A549 treated with ZK216348 at 1 μM for 4 hours (cell line): ENCODE measurements around the gene PQBP1. TPM values are rescaled to one million over a fixed set of nuclear protein-coding genes. Genes with fewer than 3 reads are reported as not detected.

ENCODE experiments used
- total RNA-seq: library from RNA; stranded (reverse); fragments of 200-300 nt; extraction: Qiagen RNA extraction; gene quantifications from 5 replicates; pipeline ENCODE4 v1.2.3, GENCODE V29; 2022; ENCODE audit warnings: low read depth

The PQBP1 gene
- 88.6 to 103 TPM (median 94.0 TPM) in 5 replicates for total RNA-seq

GRCh38 chrX:48897625-48898306 lies at the start of gene PQBP1, which contains the start of gene TIMM17B:
PQBP1 (plus strand) TSS chrX:48897930; CDS start chrX:48898510, 580 bp downstream.
TIMM17B (minus strand) TSS chrX:48897768; CDS start chrX:48897749, 19 bp downstream.

GRCh38 chrX:48911412-48912182 lies 13.9 kb downstream of the PQBP1 start, which contains the start of gene SLC35A2:
SLC35A2 (minus strand) TSS chrX:48911646; CDS start chrX:48911636, 10 bp downstream.

GRCh38 chrX:48918643-48919340 lies 21.1 kb downstream of the PQBP1 start, which contains the start of gene PIM2:
PIM2 (minus strand) TSS chrX:48919024; CDS start chrX:48918834, 190 bp downstream.

Other genes starting within 250 kb of the PQBP1 start
- 0.13 to 0.52 TPM (median 0.19 TPM) in 4 of 5 replicates, not detected in the other for gene WAS, start 214.1 kb upstream of the PQBP1 start, total RNA-seq
- 17.4 to 24.2 TPM (median 23.1 TPM) in 5 replicates for gene SUV39H1, start 201.2 kb upstream of the PQBP1 start, total RNA-seq
- gene GLOD5, start 136.2 kb upstream of the PQBP1 start, total RNA-seq: not detected in 5 replicates
- not detected in 5 replicates for gene GATA1, start 111.3 kb upstream of the PQBP1 start, total RNA-seq
- 24.5 to 38.5 TPM (median 32.5 TPM) in 5 replicates for gene HDAC6, start 95.9 kb upstream of the PQBP1 start, total RNA-seq
- gene ERAS, start 71.4 kb upstream of the PQBP1 start, total RNA-seq: 0.19 TPM in 1 of 5 replicates, not detected in the others
- 14.2 to 57.6 TPM (median 52.0 TPM) in 5 replicates for gene PCSK1N, start 62.3 kb upstream of the PQBP1 start, total RNA-seq
- gene TIMM17B, start 162 bp upstream of the PQBP1 start, total RNA-seq: 65.2 to 99.9 TPM (median 98.2 TPM) in 5 replicates
- gene SLC35A2, start 13.7 kb downstream of the PQBP1 start, total RNA-seq: 42.8 to 68.8 TPM (median 65.0 TPM) in 5 replicates
- gene PIM2, start 21.1 kb downstream of the PQBP1 start, total RNA-seq: 8.5 to 10.0 TPM (median 9.0 TPM) in 5 replicates
- gene OTUD5, start 59.7 kb downstream of the PQBP1 start, total RNA-seq: 60.4 to 71.4 TPM (median 64.7 TPM) in 5 replicates
- gene KCND1, start 73.9 kb downstream of the PQBP1 start, total RNA-seq: 0.92 to 1.6 TPM (median 1.2 TPM) in 5 replicates
- 15.0 to 24.2 TPM (median 23.6 TPM) in 5 replicates for gene GRIPAP1, start 104.3 kb downstream of the PQBP1 start, total RNA-seq
- 38.3 to 57.8 TPM (median 54.4 TPM) in 5 replicates for gene TFE3, start 145.4 kb downstream of the PQBP1 start, total RNA-seq
- gene CCDC120, start 161.1 kb downstream of the PQBP1 start, total RNA-seq: 2.1 to 4.9 TPM (median 3.8 TPM) in 5 replicates
- 37.3 to 50.2 TPM (median 43.8 TPM) in 5 replicates for gene PRAF2, start 176.1 kb downstream of the PQBP1 start, total RNA-seq
- gene WDR45, start 182.0 kb downstream of the PQBP1 start, total RNA-seq: 44.3 to 60.4 TPM (median 58.1 TPM) in 5 replicates
- 19.8 to 26.6 TPM (median 24.5 TPM) in 5 replicates for gene GPKOW, start 225.8 kb downstream of the PQBP1 start, total RNA-seq